HG03060 (cell line): ENCODE results near the gene REC8.
A peak's percentile ranks its signal among the peaks of the same experiment; 100 is the strongest.

Experiments used
- ATAC-seq: cut with Tn5 transposase; IDR thresholded peaks from one replicate; pipeline ENCODE4 v1.9.1; 2021; ENCODE audit warnings: low read depth, moderate number of reproducible peaks; ENCODE audit not compliant: unreplicated experiment

Gene REC8

GRCh38 chr14:24159777-24160498, 11.9 kb upstream of the REC8 start:
- ATAC-seq = no peak

- ATAC-seq = no peak
Measured at GRCh38 chr14:24160499-24160849, 11.4 kb upstream of the REC8 start.

- peak; percentile 59 for ATAC-seq
Measured at GRCh38 chr14:24160850-24161804, 10.8 kb upstream of the REC8 start, which contains the start of gene IRF9. Gene IRF9, plus strand, starts transcription at chr14:24161265. Its CDS starts 880 bp downstream, at chr14:24162145.

- no peak for ATAC-seq
Measured at GRCh38 chr14:24162093-24162492, 9.8 kb upstream of the REC8 start.

- no peak for ATAC-seq
Measured at GRCh38 chr14:24164518-24164991, 7.3 kb upstream of the REC8 start.

GRCh38 chr14:24165785-24166184, 6.1 kb upstream of the REC8 start:
- no peak for ATAC-seq

- no peak for ATAC-seq
Measured at GRCh38 chr14:24167469-24168114, 4.3 kb upstream of the REC8 start.

GRCh38 chr14:24172261-24172860, 481 bp downstream of the REC8 start:
- no peak for ATAC-seq

GRCh38 chr14:24172871-24173281, 996 bp downstream of the REC8 start:
- no peak for ATAC-seq

- no peak for ATAC-seq
Measured at GRCh38 chr14:24176599-24176998, 4.7 kb downstream of the REC8 start.

- ATAC-seq = no peak
Measured at GRCh38 chr14:24177041-24177825, 5.4 kb downstream of the REC8 start.

GRCh38 chr14:24177891-24178290, 6.0 kb downstream of the REC8 start:
- ATAC-seq = no peak

GRCh38 chr14:24178399-24179178, 6.7 kb downstream of the REC8 start:
- ATAC-seq = no peak

- no peak for ATAC-seq
Measured at GRCh38 chr14:24179294-24179960, 7.5 kb downstream of the REC8 start.

GRCh38 chr14:24179961-24180796, 8.3 kb downstream of the REC8 start:
- ATAC-seq = no peak

GRCh38 chr14:24181371-24182077, 9.6 kb downstream of the REC8 start:
- no peak for ATAC-seq
